Measurements from ENCODE around the gene NLGN2.

Gene NLGN2

DNA sequence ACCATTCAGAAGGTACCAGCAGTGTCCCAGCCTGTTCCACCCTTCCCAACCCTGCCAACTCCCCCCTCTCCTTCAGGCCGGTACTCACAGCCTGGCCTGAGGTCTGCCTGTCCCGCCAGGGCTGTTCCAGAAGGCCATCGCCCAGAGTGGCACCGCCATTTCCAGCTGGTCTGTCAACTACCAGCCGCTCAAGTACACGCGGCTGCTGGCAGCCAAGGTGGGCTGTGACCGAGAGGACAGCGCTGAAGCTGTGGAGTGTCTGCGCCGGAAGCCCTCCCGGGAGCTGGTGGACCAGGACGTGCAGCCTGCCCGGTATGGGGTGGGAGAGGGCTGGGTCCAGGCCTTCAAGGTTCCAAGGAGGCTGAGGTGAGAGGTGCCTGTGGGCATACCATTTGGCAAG is 7.2 kb downstream of the NLGN2 start:
- DNase-seq (ENCODE audit: low read depth): no peak

GRCh38 chr17:7415784-7416183 is 8.1 kb downstream of the NLGN2 start:
- DNase-seq (ENCODE audit: low read depth): no peak

DNA sequence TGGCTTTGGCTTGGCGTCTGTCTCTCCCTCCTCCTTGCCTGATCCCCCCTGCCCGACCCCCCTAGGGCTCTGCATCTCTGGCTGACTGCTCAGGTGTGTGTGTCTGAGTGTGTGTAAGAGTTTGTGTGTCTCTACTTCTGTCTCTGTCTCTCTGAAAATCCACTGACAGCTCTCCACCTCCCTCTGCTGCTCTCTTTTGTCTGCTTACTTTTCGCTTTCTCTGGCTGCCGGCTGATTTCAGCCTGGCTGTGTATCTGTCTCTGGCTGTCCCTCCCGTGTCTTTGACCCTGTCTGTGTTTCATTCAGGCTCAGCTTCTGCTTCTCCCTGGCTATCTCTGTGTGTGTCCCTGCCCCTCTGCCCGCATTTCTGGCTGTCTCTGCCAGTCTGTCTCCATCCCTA is 8.7 kb downstream of the NLGN2 start:
- no peak for DNase-seq (ENCODE audit: low read depth)

DNA sequence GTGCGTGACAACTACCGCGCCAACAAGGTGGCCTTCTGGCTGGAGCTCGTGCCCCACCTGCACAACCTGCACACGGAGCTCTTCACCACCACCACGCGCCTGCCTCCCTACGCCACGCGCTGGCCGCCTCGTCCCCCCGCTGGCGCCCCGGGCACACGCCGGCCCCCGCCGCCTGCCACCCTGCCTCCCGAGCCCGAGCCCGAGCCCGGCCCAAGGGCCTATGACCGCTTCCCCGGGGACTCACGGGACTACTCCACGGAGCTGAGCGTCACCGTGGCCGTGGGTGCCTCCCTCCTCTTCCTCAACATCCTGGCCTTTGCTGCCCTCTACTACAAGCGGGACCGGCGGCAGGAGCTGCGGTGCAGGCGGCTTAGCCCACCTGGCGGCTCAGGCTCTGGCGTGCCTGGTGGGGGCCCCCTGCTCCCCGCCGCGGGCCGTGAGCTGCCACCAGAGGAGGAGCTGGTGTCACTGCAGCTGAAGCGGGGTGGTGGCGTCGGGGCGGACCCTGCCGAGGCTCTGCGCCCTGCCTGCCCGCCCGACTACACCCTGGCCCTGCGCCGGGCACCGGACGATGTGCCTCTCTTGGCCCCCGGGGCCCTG is 9.5 kb downstream of the NLGN2 start:
- no peak for DNase-seq (ENCODE audit: low read depth)

DNA sequence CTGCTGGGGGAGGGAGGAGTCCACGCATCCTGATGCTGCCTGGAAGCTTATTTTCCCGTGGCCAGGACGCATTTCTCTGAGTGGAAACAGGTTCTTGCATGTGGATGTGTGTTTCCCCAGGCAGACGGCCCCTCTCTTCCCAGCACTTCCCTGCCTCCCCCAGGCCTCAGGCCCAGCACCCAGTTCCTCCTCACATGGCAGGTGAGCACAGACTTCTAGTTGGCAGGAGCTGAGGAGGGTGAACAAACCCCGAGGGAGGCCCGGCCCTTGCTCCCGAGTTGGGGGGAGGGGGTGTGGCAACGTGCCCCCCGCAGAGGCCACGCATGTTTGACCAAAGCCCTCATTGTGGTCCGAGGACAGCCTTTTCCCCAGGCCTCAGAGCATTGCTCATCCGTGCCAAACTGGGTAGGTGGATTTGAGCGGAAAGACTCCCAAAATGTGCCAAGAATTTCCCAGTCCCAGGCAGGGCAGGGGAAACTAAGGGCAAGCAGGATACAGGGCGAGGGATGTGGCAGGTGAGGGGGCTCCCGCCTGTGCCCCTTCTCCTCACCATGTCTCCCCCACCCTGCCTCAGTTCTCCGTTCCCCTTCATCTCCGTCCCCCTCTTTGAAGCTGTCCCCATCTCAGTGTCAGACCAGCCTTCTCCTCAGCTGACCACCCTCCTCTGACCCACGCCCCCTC is 11.0 kb downstream of the NLGN2 start:
- no peak for DNase-seq (ENCODE audit: low read depth)

- no peak for DNase-seq (ENCODE audit: low read depth)
These were observed 12.4 kb downstream of the NLGN2 start, which contains the start of gene SPEM1 for GRCh38 chr17:7419819-7420610. Gene SPEM1, plus strand, starts transcription at chr17:7420324. Its CDS starts 61 bp downstream, at chr17:7420385.

- DNase-seq (ENCODE audit: low read depth): no peak
These were observed 13.5 kb downstream of the NLGN2 start for GRCh38 chr17:7421186-7421585.

DNA sequence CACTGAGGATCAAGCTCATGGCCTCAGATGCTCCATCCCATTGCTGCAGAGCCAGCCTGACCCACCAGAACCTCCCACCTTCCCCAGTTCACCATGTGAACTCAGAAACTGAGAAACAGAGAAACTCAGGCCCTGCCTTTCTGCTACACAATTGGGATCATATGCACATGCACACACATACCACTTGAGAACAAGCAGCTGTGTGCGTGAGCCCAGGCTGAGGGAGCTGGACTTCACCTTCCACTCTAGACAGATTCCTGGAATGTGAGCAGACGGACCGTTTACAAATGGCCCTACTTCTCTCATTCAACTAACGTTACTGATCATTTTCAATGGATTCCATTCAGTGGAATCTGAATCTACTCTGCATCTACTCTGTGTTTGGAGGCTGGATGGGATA is 16.0 kb downstream of the NLGN2 start:
- DNase-seq (ENCODE audit: low read depth): no peak

DNA sequence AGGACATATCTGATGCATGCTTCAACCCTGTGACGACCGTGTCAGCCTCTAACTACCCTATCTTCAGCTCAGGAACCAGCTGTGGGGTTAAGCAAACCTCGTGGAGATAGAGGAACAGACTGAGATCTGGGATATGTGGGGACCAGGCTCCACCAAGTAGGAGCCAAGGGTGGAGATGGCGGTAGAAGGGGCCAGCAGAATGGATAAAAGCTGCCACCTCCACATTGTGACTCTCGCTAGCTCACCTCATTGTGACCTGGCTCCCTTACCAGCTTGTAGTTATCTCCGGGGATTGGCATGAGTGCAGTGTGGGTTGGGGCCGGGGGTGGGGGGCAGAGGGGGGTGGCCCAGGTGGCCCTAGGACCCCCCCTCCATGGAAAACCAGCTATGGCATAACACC is 17.7 kb downstream of the NLGN2 start, which contains the start of gene SPEM2:
Gene SPEM2, plus strand, starts transcription at position 301 of the 400 bp plus-strand sequence. Its CDS starts 73 bp downstream, at position 374.
- no peak for DNase-seq (ENCODE audit: low read depth)

DNA sequence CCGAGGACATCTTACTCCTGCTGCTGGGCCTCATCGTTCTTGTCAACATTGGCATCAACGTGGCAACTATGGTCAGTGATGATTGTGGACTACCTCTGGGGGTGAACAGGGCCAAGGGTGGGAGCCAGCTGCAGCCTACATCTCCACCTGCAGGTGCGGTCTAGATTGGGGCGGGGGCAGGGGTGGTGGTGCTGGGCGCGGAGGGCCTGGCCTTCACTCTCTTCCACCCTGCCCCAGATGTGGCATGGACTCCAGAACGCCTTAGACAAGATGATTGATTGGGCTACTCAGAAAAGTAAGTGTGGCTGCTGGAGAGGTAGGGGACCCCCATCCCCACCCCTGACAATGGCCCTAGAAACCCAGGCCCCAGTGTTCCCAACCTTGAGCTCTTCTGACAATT is 18.1 kb downstream of the NLGN2 start:
- no peak for DNase-seq (ENCODE audit: low read depth)

DNA sequence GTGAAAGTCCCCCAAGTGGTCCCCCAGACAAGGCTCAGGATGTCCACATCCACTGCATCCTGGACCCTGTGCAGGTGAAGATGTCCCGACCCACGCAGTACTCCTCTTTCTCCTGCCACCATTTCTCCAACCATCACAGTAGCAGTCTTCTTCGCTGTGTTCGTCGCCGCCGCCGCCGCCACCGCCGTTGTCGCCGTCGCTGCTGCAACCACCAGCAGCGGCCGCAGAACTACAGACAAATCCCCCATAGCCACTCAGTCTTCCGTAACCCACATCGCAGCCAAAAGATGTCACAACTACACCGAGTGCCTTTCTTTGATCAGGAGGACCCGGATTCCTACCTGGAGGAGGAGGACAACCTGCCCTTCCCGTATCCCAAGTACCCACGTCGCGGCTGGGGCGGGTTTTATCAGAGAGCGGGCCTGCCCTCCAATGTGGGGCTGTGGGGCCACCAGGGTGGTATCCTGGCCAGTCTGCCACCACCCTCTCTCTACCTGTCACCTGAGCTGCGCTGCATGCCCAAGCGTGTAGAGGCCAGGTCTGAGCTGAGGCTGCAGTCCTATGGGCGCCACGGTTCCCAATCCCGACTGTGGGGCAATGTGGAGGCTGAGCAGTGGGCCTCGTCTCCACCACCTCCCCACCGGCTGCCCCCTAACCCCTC is 18.7 kb downstream of the NLGN2 start:
- no peak for DNase-seq (ENCODE audit: low read depth)

DNA sequence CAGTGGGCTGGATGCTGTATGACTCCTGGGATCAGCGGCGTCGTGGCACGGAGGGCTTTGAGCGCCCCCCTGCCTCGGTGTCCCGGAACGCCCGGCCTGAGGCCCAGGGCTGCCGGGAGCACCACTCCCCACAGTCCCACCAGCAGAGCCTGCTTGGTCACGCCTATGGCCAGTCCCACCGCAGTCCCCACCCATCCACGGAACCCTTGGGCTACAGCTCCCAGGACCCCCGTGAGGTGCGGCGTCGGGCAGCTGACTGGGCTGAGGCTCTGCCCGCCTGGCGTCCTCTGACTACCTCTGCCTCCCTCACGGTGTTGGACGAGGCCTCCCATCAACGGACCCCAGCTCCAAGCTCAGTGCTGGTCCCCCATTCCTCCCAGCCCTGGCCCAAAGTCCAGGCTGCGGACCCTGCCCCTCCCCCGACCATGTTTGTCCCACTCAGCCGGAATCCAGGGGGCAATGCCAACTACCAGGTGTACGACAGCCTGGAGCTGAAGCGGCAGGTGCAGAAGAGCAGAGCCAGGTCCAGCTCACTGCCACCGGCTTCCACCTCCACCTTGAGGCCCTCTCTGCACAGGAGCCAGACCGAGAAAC is 19.3 kb downstream of the NLGN2 start:
- no peak for DNase-seq (ENCODE audit: low read depth)

DNA sequence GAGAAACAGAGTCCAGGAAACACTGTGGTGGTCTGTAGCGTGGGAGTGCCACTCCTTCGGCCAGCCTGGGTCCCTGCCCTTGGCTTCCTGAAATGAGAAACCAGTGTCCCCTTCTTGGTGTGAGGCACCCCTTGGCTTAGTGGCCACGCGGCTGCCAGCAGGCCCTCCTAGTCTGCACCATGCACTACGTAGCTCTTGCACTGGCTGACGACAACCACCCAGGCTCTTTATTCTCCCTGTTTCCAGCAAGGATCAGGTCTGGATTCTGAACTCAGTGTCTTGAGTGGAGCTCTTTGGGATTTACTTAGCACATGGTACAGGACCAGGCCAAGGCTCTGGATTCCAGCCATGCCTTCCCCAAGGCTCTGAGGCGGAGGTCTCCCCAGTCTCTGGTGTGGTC is 19.9 kb downstream of the NLGN2 start:
- no peak for DNase-seq (ENCODE audit: low read depth)

DNA sequence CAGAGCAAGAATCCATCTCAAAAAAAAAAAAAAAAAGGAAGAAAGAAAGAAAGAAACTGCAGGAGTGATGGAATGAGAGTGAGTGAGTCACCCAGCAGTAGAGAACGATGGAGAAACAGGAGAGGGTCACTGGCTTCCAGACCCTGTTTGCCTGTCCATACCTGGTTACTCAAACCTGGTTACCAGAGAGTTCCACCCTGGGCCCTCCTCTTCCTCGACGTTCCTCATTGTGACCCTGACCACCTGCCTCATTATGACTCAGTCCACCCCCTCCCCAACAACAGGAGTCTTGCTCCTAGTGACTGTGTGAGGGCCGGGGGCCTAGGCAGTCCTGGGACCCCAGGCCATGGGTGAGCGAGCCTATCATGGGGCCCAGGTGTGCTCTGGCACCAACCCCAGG is 20.9 kb downstream of the NLGN2 start, which contains the start of gene SPEM3:
Gene SPEM3, plus strand, starts transcription at position 301 of the 400 bp plus-strand sequence. Its CDS starts 46 bp downstream, at position 347.
- no peak for DNase-seq (ENCODE audit: low read depth)

- no peak for DNase-seq (ENCODE audit: low read depth)
These were observed 22.1 kb downstream of the NLGN2 start for GRCh38 chr17:7429722-7430121.

DNA sequence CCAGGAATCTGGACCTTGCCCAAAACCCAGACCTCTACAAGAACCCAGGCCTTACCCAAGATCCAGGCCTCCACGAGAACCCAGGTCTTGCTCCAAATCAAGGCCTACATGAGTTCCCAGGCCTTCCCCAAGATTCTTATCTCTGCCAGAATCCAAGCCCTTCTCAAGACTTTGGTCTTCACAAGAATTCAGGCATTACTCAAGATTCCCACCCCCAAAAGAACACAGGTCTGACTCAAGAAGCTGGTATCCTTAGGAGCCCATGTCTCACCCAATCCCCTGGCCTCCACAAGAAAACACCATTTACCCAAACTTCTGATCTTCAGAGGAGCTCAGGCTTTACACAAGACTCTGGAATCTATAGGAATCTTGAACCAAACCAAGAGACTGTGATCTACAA is 23.6 kb downstream of the NLGN2 start:
- DNase-seq (ENCODE audit: low read depth): no peak

GRCh38 chr17:7432296-7432695 is 24.7 kb downstream of the NLGN2 start:
- DNase-seq (ENCODE audit: low read depth): no peak

GRCh38 chr17:7435676-7436555 is 28.3 kb downstream of the NLGN2 start:
- peak; percentile 34 for DNase-seq (ENCODE audit: low read depth)

DNA sequence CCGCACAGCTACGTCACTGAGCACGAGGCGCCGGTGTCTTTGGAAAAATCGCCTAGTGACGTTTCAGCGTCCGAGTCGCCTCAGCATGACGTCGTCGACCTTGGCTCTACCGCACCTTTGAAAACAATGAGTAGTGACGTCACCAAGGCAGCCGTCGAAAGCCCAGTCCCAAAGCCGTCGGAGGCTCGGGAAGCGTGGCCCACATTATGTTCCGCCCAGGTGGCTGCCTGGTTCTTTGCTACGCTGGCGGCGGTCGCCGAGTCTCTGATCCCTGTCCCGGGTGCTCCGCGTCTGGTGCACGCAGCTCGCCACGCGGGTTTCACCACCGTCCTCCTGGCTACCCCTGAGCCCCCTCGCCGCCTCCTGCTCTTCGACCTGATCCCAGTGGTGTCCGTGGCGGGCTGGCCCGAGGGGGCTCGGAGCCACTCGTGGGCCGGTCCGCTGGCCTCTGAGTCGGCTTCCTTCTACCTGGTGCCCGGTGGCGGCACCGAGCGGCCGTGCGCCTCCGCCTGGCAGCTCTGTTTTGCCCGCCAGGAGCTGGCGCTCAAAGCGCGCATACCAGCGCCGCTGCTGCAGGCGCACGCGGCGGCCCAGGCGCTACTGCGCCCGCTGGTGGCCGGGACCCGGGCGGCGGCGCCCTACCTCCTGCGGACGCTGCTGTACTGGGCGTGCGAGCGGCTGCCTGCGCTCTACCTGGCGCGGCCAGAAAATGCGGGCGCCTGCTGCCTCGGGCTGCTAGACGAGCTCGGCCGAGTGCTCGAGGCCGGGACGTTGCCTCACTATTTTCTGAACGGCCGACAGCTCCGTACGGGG is 29.1 kb downstream of the NLGN2 start:
- peak; percentile 69 for DNase-seq (ENCODE audit: low read depth)

- no peak for DNase-seq (ENCODE audit: low read depth)
These were observed 29.8 kb downstream of the NLGN2 start for GRCh38 chr17:7437369-7437863.
